Activated CD8-positive, alpha-beta memory T cell treated with anti-CD3 and anti-CD28 coated beads for 4 hours (primary cell): ENCODE results near the gene GRK4.
"Not testable (repeated sequence)": the region's sequence is repeated elsewhere in the genome, so short reads cannot be mapped to it uniquely, and the experiment has no call there.

ENCODE experiments used
- DNase-seq, 2 donors: peaks; one replicate each; pipeline ENCODE4 v3.0.0-alpha.2; 2020; ENCODE audit warnings: low read depth in 2 of 2

The GRK4 gene

GRCh38 chr4:2941138-2942036 is 22.0 kb upstream of the GRK4 start:
- no peak for DNase-seq

- no peak for DNase-seq
Measured at GRCh38 chr4:2942037-2942531, 21.3 kb upstream of the GRK4 start.

GRCh38 chr4:2942532-2943363 is 20.6 kb upstream of the GRK4 start:
- DNase-seq: no peak

GRCh38 chr4:2943364-2944090 is 19.8 kb upstream of the GRK4 start:
- no peak for DNase-seq

- DNase-seq: no peak
Measured at GRCh38 chr4:2944091-2944482, 19.3 kb upstream of the GRK4 start.

GRCh38 chr4:2944586-2945526 is 18.5 kb upstream of the GRK4 start:
- DNase-seq: no peak

- DNase-seq: not testable (repeated sequence)
Measured at GRCh38 chr4:2945619-2946604, 17.5 kb upstream of the GRK4 start.

- no peak for DNase-seq
Measured at GRCh38 chr4:2946812-2947600, 16.4 kb upstream of the GRK4 start.

- no peak for DNase-seq
Measured at GRCh38 chr4:2947926-2948325, 15.4 kb upstream of the GRK4 start.

- no peak for DNase-seq
Measured at GRCh38 chr4:2948895-2949781, 14.2 kb upstream of the GRK4 start.

GRCh38 chr4:2949782-2950125 is 13.6 kb upstream of the GRK4 start:
- no peak for DNase-seq

- no peak for DNase-seq
Measured at GRCh38 chr4:2950221-2950989, 13.0 kb upstream of the GRK4 start.

GRCh38 chr4:2953496-2953895 is 9.9 kb upstream of the GRK4 start:
- no peak for DNase-seq

GRCh38 chr4:2954358-2955185 is 8.8 kb upstream of the GRK4 start:
- DNase-seq: no peak

- not testable (repeated sequence) for DNase-seq
Measured at GRCh38 chr4:2955186-2956044, 8.0 kb upstream of the GRK4 start.
